ENCODE results near the gene DRICH1. TPM values are rescaled to one million over a fixed set of nuclear protein-coding genes. Genes with fewer than 3 reads are reported as not detected.

Gene DRICH1
- total and polyA plus RNA-seq, 2 of the 8 experiments (the other 6 are each of a cell fraction or from before 2014, with no cell fraction given): 0.21 to 0.28 TPM

DNA sequence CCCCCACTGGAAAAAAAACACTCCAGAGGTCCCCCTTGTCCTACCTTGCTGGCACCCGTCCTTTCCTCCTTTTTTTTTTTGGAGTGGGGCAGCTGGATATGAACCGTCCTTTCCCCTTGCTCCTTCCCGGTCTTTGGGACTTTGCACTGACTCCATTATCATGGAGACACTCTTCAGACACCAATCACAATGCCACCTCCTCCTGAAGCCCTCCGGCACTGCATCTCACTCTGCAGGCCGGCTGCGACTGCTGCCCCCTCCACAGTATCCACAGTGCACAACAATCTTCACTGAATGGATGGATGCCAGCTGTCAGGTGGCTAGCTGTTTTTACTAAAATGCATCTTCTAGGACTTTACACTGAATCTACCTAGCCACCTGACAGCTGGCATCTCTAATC lies 46.0 kb upstream of the DRICH1 start:
- no peak overlapping the region for H4K91ac ChIP-seq (replicated peaks; ENCODE audit: insufficient read length, low read length)
- H2BK15ac ChIP-seq (ENCODE audit: low read length): no peak overlapping the region
- no peaks in the 10 kb centered on the region for H3K23me2 ChIP-seq (ENCODE audit: low read depth, low read length)
- no peak for FAIRE-seq
- no peaks in the 10 kb centered on the region for H3K27me3 ChIP-seq (replicated peaks in 1 of 4; ENCODE audit: control insufficient read depth in 3 of 4, extremely low read depth in 1 of 4, insufficient read depth in 3 of 4, low read length in 3 of 4)
- no peak overlapping the region for H3K23ac ChIP-seq (ENCODE audit: insufficient read length)
- H3K9ac ChIP-seq (replicated peaks in 1 of 4; ENCODE audit: extremely low read depth in 1 of 4, low read depth in 3 of 4, low read length in 3 of 4): no peak overlapping the region
- CTCF ChIA-PET (ENCODE audit: partially characterized antibody): no interaction called here
- no peak overlapping the region for H3K14ac ChIP-seq (ENCODE audit: insufficient read length)
- H3K79me2 ChIP-seq (ENCODE audit: control insufficient read depth in 1 of 2, insufficient read depth in 2 of 2, low read length in 2 of 2): no peaks in the 10 kb centered on the region
- no peak overlapping the region for H3K27ac ChIP-seq (ENCODE audit: low read depth, low read length)
- no peak overlapping the region for H4K5ac ChIP-seq (ENCODE audit: insufficient read length, low read depth, low read length)
- H2BK12ac ChIP-seq (ENCODE audit: low read depth, low read length): no peak overlapping the region
- H3K79me1 ChIP-seq (ENCODE audit: low read depth, low read length): no peaks in the 10 kb centered on the region; the same call in 1 of the 2 replicates
- H2BK20ac ChIP-seq (ENCODE audit: low read length): no peak overlapping the region
- H3K4me2 ChIP-seq (ENCODE audit: insufficient read depth in 1 of 2, low read depth in 2 of 2, low read length in 2 of 2): no peak overlapping the region
- no peak overlapping the region for H3K56ac ChIP-seq (replicated peaks; ENCODE audit: insufficient read length, low read depth, low read length)
- no peak overlapping the region for H2AK5ac ChIP-seq (ENCODE audit: low read depth, low read length)
- no peaks in the 10 kb centered on the region; a peak in 2 of 8 replicates for H3K36me3 ChIP-seq (ENCODE audit: control insufficient read depth in 2 of 4, insufficient read depth in 4 of 4, low read length in 3 of 4)
- H4K20me1 ChIP-seq (replicated peaks in 1 of 2; ENCODE audit: control insufficient read depth in 1 of 2, insufficient read depth in 2 of 2, low read length in 2 of 2): peaks cover 3 to 12% of the 10 kb centered on the region in 2 experiments
- no peak overlapping the region for H2BK120ac ChIP-seq (replicated peaks; ENCODE audit: low read depth, low read length)
- no peak for DNase-seq (ENCODE audit: low read depth in 1 of 2, low spot score in 2 of 2)
- peaks cover 0 to 7% (median 2%) of the 10 kb centered on the region in 4 experiments; a peak in 4 of 7 replicates for H3K4me1 ChIP-seq (replicated peaks in 1 of 4; ENCODE audit: control insufficient read depth in 3 of 4, insufficient read depth in 4 of 4, low read length in 3 of 4)
- WGBS, 2 experiments (ENCODE audit: extremely low coverage in 1 of 2, insufficient coverage in 1 of 2, insufficient read length in 1 of 2, insufficient replicate concordance in 2 of 2, low coverage in 1 of 2, low lambda C conversion rate in 2 of 2, missing lambda C conversion rate in 1 of 2): 76% methylated on average over 4 of the region's 6 CpGs; no CpG with 5 or more reads in 1 of the 2 experiments
- TF ChIP-seq TEAD4 (IDR thresholded peaks at IDR 0.05; ENCODE audit: low read depth, low read length): no peak
- no peak for TF ChIP-seq TAF1 (IDR thresholded peaks at IDR 0.05; ENCODE audit: low read depth, low read length)
- no peak overlapping the region for H2BK5ac ChIP-seq (ENCODE audit: low read depth, low read length)
- H3K4me3 ChIP-seq (ENCODE audit: extremely low read depth in 1 of 4, insufficient read depth in 2 of 4, low read depth in 3 of 4, low read length in 4 of 4): no peak overlapping the region
- H3K9me3 ChIP-seq (ENCODE audit: insufficient read depth in 2 of 2, low read depth in 1 of 2, low read length in 1 of 2): no peaks in the 10 kb centered on the region
- H3K4ac ChIP-seq (replicated peaks; ENCODE audit: insufficient read length, low read depth, low read length): no peak overlapping the region
- H3K18ac ChIP-seq (ENCODE audit: extremely low read depth, low read length): no peak overlapping the region; the same call in 1 of the 2 replicates
- POLR2A ChIA-PET (ENCODE audit: partially characterized antibody): no interaction called here
- no peak overlapping the region for H2AFZ ChIP-seq (ENCODE audit: low read length)
- no peak overlapping the region for H4K8ac ChIP-seq (ENCODE audit: extremely low read depth, insufficient read depth, low read length)

Data from H1 (cell line).